Lung (tissue), 12 donors: Measurements from ENCODE around the gene COPZ2. TPM values are rescaled to one million over a fixed set of nuclear protein-coding genes. Genes with fewer than 3 reads are reported as not detected.
"Not testable (repeated sequence)": the region's sequence is repeated elsewhere in the genome, so short reads cannot be mapped to it uniquely, and the experiment has no call there.

Experiments used
- ATAC-seq: fragments of 200-7000 bp; cut with Tn5 transposase; one replicate; pipeline ENCODE4 v1.9.1; 2020; ENCODE audit warnings: moderate number of reproducible peaks; ENCODE audit not compliant: insufficient read depth, low FRiP score
- DNase-seq, 3 donors: peaks; one replicate each; pipeline ENCODE4 v3.0.0-alpha.2; 2013 to 2017
- H3K27ac ChIP-seq, 2 donors: one replicate each; pipeline ENCODE4 v1.5.1; 2013; ENCODE audit warnings: mild to moderate bottlenecking in 2 of 2, moderate library complexity in 2 of 2, control low read depth in 1 of 2, inconsistent platforms in 1 of 2, low read depth in 1 of 2, low read length in 1 of 2
- H3K27me3 ChIP-seq, 3 donors: one replicate each; pipeline ENCODE4 v1.5.1; 2013; ENCODE audit warnings: low read length in 2 of 3; ENCODE audit not compliant: control insufficient read depth in 3 of 3, insufficient read depth in 3 of 3
- H3K36me3 ChIP-seq, 4 donors: one replicate each; pipeline ENCODE4 v1.5.1; 2013; ENCODE audit warnings: low read length in 4 of 4, mild to moderate bottlenecking in 1 of 4, moderate library complexity in 1 of 4; ENCODE audit not compliant: control insufficient read depth in 4 of 4, insufficient read depth in 4 of 4
- H3K4me1 ChIP-seq, 5 donors: one replicate each; pipeline ENCODE4 v1.5.1; 2013; ENCODE audit warnings: low read length in 5 of 5, mild to moderate bottlenecking in 2 of 5, moderate library complexity in 1 of 5; ENCODE audit not compliant: control insufficient read depth in 5 of 5, insufficient read depth in 5 of 5
- H3K4me3 ChIP-seq: one replicate; pipeline ENCODE4 v1.5.1; 2013; ENCODE audit warnings: mild to moderate bottlenecking, control low read depth, moderate library complexity
- H3K9ac ChIP-seq, 2 donors: one replicate each; pipeline ENCODE4 v1.5.1; 2013; ENCODE audit warnings: low read length in 2 of 2, control low read depth in 1 of 2; ENCODE audit not compliant: insufficient read depth in 1 of 2
- H3K9me3 ChIP-seq, 4 donors: one replicate each; pipeline ENCODE4 v1.5.1; 2013; ENCODE audit warnings: low read length in 3 of 4, mild to moderate bottlenecking in 1 of 4, moderate library complexity in 1 of 4; ENCODE audit not compliant: control insufficient read depth in 4 of 4, insufficient read depth in 3 of 4
- WGBS, 2 donors: extraction: QIAGEN DNeasy Blood & Tissue Kit; methylation state at CpG; one replicate each; pipeline ENCODE4 v1.1.7; 2013; 5-methylcytosine and 5-hydroxymethylcytosine counted together
- polyA plus RNA-seq, 2 donors: library from polyadenylated mRNA; stranded (reverse); fragments of 200-250 nt; gene quantifications; one replicate each; pipeline ENCODE4 v1.2.1, GENCODE V29; 2013
- total RNA-seq, 2 donors: library from RNA; depleted of rRNA in 1 of 2; stranded (reverse); fragments of >200 nt in 1 of 2; gene quantifications; one replicate each; pipeline ENCODE4 v1.2.1, GENCODE V29; 2014 to 2021
- TF ChIP-seq, protein P1 (sequence below): IDR thresholded peaks from 2 replicates; pipeline ENCODE4 v1.5.1; 2012; ENCODE audit warnings: mild to moderate bottlenecking; ENCODE audit errors: control extremely low read depth, extremely low read depth
- donor health status: control.
- donor health status: control.
- donor health status: Bipolar disorder and iron deficiency.
- donor health status: healthy.
- donor health status: DM: yes; HTN: yes; CAD: no.

The COPZ2 gene
- total and polyA plus RNA-seq, 4 donors: 6.2 to 25.5 (median 11.6) TPM

- no peak for ATAC-seq
- Histone ChIP-seq H3K27ac (no peak overlapping the region), H3K4me3 (no peak overlapping the region), H3K36me3 (no peaks in the 10 kb centered on the region), H3K27me3 (no peaks in the 10 kb centered on the region), H3K9ac (no peak overlapping the region), H3K9me3 (no peaks in the 10 kb centered on the region), H3K4me1 (peaks cover 0 to 11% (median 5%) of the 10 kb centered on the region in 5 donors)
- no peak for DNase-seq
- TF ChIP-seq, protein P1, sequence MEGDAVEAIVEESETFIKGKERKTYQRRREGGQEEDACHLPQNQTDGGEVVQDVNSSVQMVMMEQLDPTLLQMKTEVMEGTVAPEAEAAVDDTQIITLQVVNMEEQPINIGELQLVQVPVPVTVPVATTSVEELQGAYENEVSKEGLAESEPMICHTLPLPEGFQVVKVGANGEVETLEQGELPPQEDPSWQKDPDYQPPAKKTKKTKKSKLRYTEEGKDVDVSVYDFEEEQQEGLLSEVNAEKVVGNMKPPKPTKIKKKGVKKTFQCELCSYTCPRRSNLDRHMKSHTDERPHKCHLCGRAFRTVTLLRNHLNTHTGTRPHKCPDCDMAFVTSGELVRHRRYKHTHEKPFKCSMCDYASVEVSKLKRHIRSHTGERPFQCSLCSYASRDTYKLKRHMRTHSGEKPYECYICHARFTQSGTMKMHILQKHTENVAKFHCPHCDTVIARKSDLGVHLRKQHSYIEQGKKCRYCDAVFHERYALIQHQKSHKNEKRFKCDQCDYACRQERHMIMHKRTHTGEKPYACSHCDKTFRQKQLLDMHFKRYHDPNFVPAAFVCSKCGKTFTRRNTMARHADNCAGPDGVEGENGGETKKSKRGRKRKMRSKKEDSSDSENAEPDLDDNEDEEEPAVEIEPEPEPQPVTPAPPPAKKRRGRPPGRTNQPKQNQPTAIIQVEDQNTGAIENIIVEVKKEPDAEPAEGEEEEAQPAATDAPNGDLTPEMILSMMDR: no peak
- WGBS, 2 donors: 77 to 82% methylated on average over 10 of the region's 10 CpGs
Measured at GRCh38 chr17:47989159-47989558, 48.4 kb downstream of the COPZ2 start.

DNA sequence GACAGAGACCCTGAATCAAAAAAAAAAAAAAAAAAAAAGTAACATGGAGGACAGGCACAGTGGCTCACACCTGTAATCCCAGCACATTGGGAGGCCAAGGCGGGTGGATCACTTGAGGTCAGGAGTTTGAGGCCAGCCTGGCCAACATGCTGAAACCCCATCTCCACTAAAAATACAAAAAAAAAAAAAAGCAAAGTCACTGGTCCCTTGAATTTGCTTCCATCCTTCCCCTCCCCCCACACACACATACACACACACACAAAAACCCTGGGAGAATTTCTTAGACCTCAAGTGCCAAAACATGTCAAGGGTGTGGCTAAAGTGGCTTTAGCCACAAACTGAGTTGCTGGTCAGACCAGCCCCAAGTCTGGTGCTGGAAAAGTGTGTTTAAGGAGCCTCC, 49.2 kb downstream of the COPZ2 start:
- not testable (repeated sequence) for ATAC-seq, H3K36me3 ChIP-seq
- WGBS, 2 donors: 100% methylated on average over 1 of the region's 1 CpG

DNA sequence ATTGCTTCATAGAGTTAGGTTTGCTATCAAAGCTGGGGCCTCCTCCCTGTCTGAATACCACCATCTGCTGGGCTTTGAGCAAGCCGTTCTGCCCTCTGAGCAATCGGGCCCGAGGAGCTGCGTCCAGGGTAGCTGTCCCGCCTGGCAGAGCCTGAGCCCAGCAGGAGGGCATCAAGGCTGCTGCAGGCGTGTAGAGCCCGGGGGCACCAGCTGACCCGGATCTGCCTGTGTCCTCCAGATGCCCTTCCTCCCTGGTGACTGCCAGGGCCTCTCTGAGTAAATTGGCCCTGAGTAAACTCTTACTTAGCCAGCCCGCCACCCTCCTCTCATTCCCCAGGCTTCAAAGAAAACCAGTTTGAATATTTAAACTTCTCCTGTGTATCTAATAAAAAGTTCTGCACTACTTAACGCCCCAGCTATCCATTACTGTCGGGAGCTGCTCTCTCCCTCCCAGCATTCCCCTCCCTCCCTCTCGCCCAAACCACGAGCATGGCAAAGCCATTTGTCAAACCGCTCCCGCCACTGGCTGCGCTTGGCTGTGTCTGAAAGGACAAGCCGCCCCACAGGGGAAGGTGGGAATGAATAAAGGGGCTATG, 50.3 kb downstream of the COPZ2 start:
- H3K4me3 ChIP-seq: no peak overlapping the region
- H3K36me3 ChIP-seq: peaks cover 0 to 7% (median 2%) of the 10 kb centered on the region in 4 donors
- H3K27me3 ChIP-seq: no peaks in the 10 kb centered on the region
- 43 to 56% methylated on average over 15 to 17 of the region's 17 CpGs for WGBS, 2 donors
- TF ChIP-seq, protein P1: no peak
- H3K9me3 ChIP-seq: no peaks in the 10 kb centered on the region
- peaks cover 0 to 11% (median 5%) of the 10 kb centered on the region in 5 donors for H3K4me1 ChIP-seq
- no peak overlapping the region for H3K9ac ChIP-seq
- H3K27ac ChIP-seq: no peak overlapping the region
- ATAC-seq: no peak
- peak; percentile 57 to 79 (median 68) for DNase-seq

More for the DNA sequence above, 49.2 kb downstream of the COPZ2 start:
- not testable (repeated sequence) for H3K9ac ChIP-seq, H3K27ac ChIP-seq, H3K27me3 ChIP-seq, H3K9me3 ChIP-seq, H3K4me3 ChIP-seq, DNase-seq
- peaks cover 0 to 11% (median 5%) of the 10 kb centered on the region in 5 donors for H3K4me1 ChIP-seq

- Histone ChIP-seq H3K9ac (no peak overlapping the region), H3K4me3 (no peak overlapping the region), H3K9me3 (no peaks in the 10 kb centered on the region), H3K36me3 (peaks cover 0 to 14% (median 6%) of the 10 kb centered on the region in 4 donors), H3K4me1 (peaks cover 0 to 11% (median 5%) of the 10 kb centered on the region in 5 donors), H3K27me3 (no peaks in the 10 kb centered on the region), H3K27ac (no peak overlapping the region)
- TF ChIP-seq, protein P1: no peak
- ATAC-seq (no peak), DNase-seq (no peak)
- 86 to 89% methylated on average over 5 of the region's 5 CpGs for WGBS, 2 donors
Measured at GRCh38 chr17:47986520-47986919, 51.1 kb downstream of the COPZ2 start.
